ENCODE measurements around the gene GOLGA6L26.
"Not testable (repeated sequence)": the region's sequence is repeated elsewhere in the genome, so short reads cannot be mapped to it uniquely, and the experiment has no call there.

Gene GOLGA6L26, protein sequence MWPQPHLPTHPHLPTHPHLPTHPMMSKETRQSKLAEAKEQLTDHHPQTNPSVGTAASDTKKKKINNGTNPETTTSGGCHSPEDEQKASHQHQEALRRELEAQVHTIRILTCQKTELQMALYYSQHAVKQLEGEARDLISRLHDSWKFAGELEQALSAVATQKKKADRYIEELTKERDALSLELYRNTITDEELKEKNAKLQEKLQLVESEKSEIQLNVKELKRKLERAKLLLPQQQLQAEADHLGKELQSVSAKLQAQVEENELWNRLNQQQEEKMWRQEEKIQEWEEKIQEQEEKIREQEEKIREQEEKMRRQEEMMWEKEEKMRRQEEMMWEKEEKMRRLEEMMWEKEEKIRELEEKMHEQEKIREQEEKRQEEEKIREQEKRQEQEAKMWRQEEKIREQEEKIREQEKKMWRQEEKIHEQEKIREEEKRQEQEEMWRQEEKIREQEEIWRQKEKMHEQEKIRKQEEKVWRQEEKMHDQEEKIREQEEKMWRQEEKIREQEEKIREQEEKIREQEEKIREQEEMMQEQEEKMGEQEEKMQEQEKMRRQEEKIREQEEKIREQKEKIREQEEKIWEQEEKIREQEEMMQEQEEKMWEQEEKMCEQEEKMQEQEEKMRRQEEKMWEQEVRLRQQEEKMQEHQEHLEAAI

DNA sequence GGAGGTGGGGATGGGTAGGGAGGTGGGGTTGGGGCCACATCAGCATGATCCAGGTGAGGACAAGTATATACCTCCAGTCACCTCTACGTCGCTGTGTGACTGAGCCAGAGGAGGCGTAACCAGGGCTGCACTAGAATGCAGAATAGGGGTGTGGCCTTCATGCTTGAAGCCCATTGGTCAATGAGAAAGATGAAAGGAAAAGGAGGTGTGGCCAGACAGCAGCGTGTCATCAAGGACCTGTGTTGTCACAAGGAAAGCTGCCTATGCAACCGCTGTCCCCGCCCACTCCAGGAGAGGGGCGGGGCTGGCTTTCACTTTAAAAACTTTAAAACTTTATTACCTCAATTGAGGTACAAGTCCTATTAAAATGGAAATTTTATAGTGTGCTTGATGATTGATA lies at the start of gene GOLGA6L26:
Gene GOLGA6L26 (minus strand): TSS at position 101 of the 400 bp plus-strand sequence. CDS start 61 bp downstream, at position 40.
- DNase-seq (ENCODE audit: low spot score): not testable (repeated sequence)

DNA sequence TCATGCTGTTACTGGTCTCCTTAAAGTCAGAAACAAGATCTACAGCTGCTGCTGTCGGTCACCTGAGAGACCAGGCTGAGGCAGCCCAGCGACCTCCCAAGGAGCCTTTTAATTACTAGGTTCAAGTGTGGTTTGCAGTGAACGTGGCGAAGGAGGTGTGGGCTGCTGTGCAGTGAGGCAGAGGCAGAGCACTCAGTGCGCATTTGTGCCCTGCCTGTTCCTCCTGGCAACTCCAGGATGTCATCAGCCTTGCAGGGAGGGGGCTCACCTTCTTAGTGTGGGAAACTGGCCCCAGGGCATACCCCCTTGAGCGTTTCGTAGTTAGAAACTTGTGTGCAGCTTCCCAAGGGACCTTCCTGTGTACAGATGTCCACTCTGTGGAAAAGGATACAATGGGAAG lies 47.2 kb upstream of the GOLGA6L26 start:
- not testable (repeated sequence) for DNase-seq (ENCODE audit: low spot score)

DNA sequence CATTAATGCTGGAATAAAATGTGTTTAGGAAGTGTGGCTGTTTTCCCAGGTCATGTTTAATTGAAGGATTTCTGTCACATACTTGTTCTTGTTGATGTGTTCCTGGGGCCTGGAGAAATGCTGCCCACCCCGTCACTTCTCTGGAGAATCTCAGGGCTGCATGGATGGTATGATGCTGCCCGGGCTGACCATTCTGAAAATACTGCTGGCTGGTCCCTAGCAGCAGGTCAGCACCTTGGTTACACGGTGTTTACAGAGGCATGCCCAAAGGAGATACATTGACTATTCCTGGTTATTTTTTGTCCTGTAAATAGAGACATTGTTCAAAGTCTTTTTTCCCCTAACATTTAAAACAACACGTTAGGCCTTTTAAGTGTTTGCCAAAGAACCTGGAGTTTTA lies 46.7 kb upstream of the GOLGA6L26 start:
- DNase-seq (ENCODE audit: low spot score): not testable (repeated sequence)

DNA sequence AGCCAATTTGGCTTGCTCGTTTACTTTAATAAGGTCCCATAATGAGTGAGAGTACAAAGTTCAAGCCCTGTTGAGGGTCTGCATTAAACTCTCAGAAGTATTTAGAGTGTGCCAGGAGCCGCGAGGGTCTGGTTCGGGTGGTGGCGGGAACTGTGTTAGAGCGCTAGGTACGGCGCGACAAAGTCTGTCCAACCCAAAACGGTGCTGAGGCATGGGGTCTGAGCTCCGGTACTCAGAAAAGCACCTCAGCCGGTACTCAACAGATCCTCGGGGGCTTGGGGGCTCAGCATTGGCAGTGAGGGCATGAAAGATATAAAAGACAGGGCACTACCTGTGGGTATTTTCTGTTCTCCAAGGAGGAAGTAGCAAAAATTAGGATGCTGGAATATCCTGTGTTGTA lies 45.0 kb upstream of the GOLGA6L26 start:
- DNase-seq (ENCODE audit: low spot score): not testable (repeated sequence)

DNA sequence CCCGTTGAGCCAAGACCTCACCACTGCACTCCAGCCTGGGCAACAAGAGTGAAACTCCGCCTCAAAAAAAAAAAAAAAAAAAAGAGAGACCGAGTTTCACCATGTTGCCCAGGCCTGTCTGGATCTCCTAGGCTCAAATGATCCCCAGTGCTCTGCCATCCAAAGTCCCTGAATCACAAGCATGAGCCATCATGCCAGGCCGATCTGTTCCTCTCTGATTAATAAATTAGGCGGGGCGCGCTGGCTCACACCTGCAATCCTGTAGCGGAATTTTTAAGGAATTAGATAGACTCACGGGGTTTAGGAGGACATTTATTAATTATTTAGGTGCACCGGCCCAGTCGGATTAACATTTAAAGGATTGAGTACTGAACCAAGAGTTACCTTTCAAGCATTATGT lies 40.2 kb upstream of the GOLGA6L26 start:
- not testable (repeated sequence) for DNase-seq (ENCODE audit: low spot score)

DNA sequence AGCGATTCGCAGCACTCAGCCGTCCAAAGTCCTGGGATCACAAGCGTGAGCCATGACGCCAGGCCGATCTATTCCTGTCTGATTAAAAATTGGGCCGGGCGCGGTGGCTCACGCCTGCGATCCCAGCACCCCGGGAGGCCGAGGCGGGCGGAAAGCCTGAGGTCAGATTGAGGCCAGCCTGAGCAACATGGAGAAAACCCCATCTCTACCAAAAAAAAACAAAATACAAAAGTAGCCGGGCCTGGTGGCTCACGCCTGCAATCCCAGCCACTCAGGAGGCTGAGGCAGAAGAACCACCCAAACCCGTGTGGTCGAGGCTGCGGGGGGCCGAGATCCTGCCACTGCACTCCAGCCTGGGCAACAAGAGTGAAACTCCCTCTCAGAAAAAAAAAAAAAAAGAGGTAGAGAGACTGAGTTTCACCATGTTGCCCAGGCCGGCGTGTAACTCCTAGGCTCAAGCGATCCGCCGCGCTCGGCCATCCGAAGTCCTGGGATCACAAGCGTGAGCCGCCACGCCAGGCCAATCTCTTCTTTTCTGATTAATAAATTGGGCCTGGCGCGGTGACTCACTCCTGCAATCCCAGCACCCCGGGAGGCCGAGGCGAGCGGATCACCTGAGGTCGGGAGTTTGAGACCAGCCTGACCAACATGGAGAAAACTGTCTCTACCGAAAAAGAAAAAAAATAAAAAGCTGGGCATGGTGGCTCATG lies 39.0 kb upstream of the GOLGA6L26 start:
- DNase-seq (ENCODE audit: low spot score): not testable (repeated sequence)

DNA sequence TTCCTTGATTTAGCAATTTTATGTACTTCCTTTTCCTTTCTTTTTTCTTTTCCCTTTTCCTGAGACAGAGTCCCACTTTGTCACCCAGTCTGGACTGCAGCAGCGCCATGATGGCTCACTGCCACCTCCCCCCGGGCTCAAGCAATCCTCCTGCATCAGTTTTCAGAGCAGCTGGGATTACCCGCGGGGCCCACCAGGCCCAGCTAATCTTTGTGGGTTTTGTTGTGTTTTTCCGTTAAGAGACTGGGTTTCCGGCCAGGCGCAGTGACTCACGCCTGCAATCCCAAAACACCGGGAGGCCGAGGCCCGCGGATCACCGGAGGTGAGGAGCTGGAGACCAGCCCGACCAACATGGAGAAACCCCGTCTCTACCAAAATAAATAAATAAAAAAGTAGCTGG lies 38.3 kb upstream of the GOLGA6L26 start:
- no peak for DNase-seq (ENCODE audit: low spot score)

DNA sequence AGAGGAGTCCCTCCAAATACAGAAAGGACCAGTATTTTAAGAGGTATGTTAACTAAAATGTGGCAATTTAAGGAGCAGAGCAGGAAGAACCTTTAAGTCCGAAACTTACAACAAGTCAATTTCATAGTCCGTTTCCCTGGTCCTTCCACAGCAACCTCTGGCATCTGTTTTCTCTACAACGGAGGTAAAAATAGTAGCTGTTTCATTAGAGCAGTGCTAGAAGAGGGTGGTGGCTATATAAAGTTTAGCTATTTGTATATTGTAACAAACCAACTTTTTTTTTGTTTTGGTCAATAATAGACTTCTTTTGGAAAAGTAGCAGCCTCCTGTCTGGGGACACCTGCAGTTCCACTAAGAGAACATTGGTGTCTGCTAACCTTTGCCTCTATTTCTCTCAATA lies 37.9 kb upstream of the GOLGA6L26 start:
- not testable (repeated sequence) for DNase-seq (ENCODE audit: low spot score)

DNA sequence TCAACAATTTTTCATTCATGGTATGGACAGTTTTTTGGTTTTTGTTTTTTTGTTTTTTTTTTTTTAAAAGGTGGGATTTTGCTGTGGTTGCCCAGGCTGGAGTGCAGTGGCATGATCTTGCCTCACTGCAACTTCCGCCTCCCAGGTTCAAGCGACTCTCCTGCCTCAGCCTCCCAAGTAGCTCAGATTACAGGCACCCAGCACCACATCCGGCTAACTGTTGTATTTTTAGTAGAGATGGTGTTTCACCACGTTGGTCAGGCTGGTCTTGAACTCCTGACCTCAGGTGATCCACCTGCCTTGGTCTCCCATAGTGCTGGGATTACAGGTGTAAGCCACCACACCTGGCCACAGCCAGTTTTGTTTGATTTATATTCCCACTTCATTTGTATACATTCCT lies 37.1 kb upstream of the GOLGA6L26 start:
- DNase-seq (ENCODE audit: low spot score): not testable (repeated sequence)

DNA sequence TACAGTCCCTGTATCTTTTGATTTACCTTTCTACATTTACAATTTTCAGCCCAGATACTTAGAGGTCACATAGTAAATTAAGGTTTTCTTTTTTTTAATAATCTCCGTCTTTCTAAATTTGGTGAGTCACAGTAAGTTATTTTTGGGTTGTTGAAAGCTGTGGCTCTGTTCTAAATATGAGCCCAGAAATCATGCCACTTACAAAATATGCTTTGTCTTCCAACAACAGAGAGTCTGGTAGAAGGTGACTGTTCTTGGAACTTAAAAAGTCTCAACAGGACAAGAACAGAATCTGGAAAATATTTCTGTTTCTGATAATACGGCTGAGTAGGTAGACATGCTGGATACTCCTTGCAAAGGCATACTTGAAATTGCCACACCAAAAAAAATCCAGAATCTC lies 36.6 kb upstream of the GOLGA6L26 start:
- no peak for DNase-seq (ENCODE audit: low spot score)

DNA sequence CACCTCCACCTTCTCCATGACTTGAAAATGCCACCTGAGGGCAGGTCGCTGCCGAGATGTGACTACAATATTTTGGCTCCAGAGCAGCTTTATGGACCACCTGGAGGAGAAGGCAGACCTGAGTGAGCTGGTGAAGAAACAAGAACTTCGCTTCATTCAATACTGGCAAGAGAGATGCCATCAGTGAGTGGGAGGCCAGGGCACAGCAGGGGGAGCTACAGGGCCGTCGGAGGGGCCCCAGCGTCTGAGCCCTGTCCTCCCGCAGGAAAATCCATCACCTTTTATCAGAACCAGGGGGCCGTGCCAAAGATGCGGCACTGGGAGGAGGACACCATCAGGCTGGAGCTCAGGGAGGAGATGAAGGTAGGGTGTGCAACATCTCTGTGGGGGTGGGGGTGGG lies 30.3 kb upstream of the GOLGA6L26 start:
- not testable (repeated sequence) for DNase-seq (ENCODE audit: low spot score)

DNA sequence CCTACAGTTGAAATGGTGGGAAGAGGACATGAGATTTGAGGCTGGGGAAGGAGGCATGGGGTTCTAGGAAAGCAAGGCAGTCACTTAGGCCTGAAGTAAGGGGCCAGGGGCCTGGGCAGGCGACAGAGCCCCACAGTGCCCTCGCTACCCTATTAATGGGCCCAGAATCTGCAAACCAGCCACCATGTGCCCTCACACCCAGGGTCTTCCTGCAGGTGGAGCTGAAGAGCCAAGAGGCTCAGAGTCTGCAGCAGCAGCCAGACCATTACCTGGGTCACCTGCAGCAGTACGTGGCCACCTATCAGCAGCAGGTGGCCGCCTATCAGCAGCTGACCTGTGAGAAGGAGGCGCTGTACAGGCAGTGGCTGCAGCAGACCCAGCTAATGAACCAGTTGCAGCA lies 28.6 kb upstream of the GOLGA6L26 start:
- not testable (repeated sequence) for DNase-seq (ENCODE audit: low spot score)

DNA sequence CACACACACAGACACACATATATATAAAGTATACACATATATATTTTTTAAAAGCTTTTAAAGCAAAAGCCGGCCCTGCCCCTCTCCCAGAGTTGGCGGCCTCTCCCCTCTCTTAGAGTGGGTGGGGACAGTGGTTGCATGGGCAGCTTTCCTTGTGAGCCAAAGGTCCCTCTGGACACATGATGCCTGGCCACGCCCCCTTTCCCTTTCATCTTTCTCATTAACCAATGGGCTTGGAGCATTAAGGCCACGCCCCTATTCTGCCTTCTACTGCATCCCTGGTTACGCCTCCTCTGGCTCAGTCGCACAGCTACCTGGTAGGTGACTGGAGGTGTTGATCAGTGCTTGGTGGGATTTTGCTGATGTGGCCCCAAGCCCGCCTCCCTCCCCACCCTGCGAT lies 20.5 kb upstream of the GOLGA6L26 start, which contains the start of gene GOLGA8S:
Gene GOLGA8S (plus strand): TSS at position 301 of the 400 bp plus-strand sequence. CDS start 62 bp downstream, at position 363.
- DNase-seq (ENCODE audit: low spot score): not testable (repeated sequence)

DNA sequence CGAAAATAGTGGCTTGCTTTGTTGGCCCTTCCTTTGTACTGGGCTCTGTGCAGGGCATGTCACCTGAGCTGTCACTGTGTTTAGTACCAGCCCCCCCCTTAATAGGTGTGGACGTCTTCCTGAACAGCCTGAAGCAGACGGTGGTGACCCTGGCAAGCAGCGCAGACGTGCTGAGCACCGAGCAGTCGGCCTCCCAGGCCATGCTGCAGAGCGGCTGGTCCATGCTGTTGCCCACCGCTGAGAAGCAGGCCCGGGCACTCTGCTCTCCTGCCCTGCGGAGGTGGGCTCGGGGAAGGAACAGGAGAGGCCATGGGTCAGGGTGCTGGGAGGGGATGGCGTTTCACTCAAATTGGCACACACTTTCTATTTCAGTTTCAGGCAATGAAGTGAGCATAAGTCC lies 22.8 kb downstream of the GOLGA6L26 start:
- not testable (repeated sequence) for DNase-seq (ENCODE audit: low spot score)

DNA sequence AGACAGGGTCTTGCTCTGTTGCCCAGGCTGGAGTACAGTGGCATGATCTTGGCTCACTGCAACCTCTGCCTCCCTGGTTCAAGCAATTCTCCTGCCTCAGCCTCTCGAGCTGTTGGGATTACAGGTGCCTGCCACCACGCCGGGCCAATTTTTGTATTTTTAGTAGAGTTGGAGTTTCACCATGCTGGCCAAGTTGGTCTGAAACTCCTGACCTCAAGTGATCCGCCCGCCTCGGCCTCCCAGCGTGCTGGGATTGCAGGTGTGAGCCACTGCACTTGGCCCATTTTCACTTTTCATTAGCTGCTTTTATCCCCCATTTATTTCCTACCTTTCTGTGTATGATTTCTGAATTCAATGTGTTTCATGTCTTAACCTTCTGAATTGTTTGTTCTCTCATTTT lies 28.1 kb downstream of the GOLGA6L26 start:
- not testable (repeated sequence) for DNase-seq (ENCODE audit: low spot score)

DNA sequence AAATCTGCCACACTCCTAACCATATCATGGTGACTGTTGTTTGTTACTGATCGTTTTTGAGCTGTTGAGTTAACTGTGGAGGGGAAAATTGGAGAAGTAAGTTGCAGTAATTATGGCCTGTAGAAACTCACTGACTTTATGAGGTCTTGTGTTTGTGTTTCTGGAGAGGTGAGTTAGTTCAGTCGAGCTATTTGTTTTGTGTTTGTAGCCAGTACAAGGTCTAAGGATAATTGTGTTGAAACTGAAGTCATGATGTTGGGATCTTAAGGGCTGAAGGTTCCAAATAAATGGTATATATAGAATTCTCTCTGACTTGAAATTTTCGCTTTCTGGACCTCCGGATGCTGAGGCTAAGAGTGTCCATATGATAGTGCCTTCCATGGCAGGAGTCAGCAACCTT lies 29.2 kb downstream of the GOLGA6L26 start:
- DNase-seq (ENCODE audit: low spot score): peak; percentile 7

DNA sequence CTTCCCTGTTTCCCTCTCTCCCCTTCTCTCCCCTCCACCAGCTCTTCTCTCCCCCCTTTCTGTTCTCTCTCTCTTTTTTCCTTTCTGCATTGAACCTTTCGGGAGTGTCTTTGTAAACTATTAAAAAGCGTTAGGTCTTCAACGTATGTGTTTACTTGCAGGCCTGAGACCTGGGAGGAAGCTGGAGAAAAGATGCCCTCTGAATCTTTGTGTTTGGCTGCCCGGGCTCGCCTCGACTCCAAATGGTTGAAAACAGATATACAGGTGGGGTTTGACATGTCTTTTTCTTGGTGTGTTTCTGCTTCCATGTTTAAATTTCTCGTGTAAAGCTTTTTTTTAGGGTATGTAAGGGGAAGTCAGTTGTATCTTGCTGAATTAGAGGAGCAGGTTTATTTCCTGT lies 29.7 kb downstream of the GOLGA6L26 start:
- DNase-seq (ENCODE audit: low spot score): not testable (repeated sequence)

DNA sequence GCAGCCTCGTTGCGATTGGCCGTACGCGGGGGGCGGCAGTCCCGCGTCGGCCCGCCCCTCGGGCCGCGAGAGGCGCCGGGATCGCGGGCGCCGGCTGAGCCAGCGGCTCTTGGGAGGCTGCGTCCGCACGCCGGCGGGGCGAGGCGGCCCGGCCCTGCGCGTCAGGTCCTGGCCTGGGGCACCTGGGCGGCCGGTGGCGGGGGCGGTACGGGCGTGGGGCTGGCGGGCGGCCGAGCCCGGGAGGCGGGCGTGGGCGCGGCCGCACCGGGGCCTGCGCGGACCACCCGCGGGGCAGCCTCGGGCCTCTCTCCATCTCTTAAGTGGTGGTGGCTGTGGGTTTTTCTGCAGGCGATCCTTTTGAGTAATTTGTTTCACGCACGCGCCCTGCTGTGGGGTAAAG lies 30.3 kb downstream of the GOLGA6L26 start:
- not testable (repeated sequence) for DNase-seq (ENCODE audit: low spot score)

DNA sequence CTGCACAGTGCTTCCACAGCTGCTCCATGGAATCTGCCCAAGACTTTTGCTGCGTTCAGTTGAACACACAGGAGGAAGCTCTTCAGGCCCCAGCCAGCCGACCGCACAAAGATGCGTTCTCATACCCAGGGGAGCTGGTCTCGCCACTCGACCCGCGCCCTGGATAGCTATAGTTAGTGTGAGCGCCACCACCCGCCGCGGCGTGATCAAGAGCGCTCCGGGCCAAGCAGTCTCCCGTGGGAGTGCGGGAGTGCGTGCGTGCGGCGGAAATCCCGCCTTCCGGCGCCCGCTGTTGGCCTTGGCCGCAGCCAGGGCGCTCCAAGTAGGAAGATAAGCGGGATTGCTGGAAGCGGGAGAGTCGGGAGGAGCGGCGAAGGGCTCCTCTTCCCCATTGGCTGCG lies 30.8 kb downstream of the GOLGA6L26 start:
- not testable (repeated sequence) for DNase-seq (ENCODE audit: low spot score)

All from HuH-7.5 (cell line).